ENCODE results near the gene OCA2. TPM values are rescaled to one million over a fixed set of nuclear protein-coding genes. Genes with fewer than 3 reads are reported as not detected.

Gene OCA2
- total and polyA plus RNA-seq, 2 donors from 2014 or later = 0.45 to 2.5 TPM

DNA sequence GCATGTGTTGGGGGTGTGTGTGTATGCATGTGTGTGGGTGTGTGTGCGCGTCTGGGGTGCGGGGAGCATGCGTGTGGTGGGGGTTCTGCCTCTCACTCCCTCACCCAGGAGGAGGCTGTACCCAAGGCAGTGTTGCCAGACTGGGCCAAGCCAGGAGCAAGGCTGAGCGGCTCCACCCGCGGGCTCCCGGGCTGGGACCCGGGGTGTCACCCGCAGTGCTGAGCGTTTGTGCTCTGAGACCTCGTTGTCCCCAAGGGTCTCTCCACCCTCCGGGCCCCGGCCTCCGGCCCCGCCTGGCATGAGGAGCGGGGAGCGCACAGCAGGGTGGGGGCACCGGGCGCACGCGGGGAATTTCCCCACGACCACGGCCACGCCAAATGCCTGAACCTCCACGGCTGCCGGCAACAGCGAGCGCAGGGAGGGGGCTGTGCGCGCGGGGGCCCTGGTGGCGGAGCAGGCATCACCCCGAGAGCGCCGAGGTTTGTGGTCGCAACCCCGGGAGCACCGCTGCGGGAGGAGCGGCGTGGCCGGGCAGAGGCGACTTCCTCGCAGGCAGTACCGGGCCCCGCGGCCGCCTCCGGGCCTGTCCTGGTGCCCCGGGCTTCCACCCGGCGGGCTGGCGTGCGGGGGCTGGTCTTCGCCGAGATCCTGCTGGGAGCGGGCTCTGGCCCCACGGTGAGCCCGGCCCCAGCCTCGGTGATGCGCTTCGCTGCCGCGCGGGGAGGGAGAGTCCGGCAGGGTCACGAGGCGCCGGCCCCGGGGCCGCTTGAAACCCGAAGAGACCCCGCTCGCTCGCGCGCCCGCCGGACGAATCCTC is 7.4 kb upstream of the OCA2 start:
- intact Hi-C loops (cut with DNase I) = no loop called here
- no peak overlapping the region for H3K9ac ChIP-seq (ENCODE audit: low read length in 3 of 3)
- no peak overlapping the region for H3K27ac ChIP-seq (ENCODE audit: low read depth in 2 of 2, low read length in 2 of 2)
- H3K27me3 ChIP-seq (ENCODE audit: control insufficient read depth, insufficient read depth, low read length) = no peaks in the 10 kb centered on the region
- H3K36me3 ChIP-seq (ENCODE audit: control insufficient read depth in 2 of 3, insufficient read depth in 3 of 3, low read length in 3 of 3) = peaks cover 0 to 3% (median 2%) of the 10 kb centered on the region in 3 donors
- FAIRE-seq (no peak), DNase-seq (peak in 4 of 5 donors; percentile 27 to 75 (median 58))
- H3K4me1 ChIP-seq (ENCODE audit: control insufficient read depth in 2 of 3, insufficient read depth in 2 of 3, low read depth in 1 of 3, low read length in 3 of 3) = peaks cover 0 to 11% (median 0%) of the 10 kb centered on the region in 3 donors
- TF ChIP-seq, protein P1, sequence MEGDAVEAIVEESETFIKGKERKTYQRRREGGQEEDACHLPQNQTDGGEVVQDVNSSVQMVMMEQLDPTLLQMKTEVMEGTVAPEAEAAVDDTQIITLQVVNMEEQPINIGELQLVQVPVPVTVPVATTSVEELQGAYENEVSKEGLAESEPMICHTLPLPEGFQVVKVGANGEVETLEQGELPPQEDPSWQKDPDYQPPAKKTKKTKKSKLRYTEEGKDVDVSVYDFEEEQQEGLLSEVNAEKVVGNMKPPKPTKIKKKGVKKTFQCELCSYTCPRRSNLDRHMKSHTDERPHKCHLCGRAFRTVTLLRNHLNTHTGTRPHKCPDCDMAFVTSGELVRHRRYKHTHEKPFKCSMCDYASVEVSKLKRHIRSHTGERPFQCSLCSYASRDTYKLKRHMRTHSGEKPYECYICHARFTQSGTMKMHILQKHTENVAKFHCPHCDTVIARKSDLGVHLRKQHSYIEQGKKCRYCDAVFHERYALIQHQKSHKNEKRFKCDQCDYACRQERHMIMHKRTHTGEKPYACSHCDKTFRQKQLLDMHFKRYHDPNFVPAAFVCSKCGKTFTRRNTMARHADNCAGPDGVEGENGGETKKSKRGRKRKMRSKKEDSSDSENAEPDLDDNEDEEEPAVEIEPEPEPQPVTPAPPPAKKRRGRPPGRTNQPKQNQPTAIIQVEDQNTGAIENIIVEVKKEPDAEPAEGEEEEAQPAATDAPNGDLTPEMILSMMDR (IDR thresholded peaks at IDR 0.05; ENCODE audit: borderline replicate concordance, extremely low read depth, insufficient read depth) = no peak
- H3K9me3 ChIP-seq (ENCODE audit: control insufficient read depth in 2 of 3, insufficient read depth in 1 of 3, low read length in 3 of 3) = no peaks in the 10 kb centered on the region
- H3K4me3 ChIP-seq (ENCODE audit: low read length in 3 of 3) = peak overlapping the region in 1 of 3 donors; percentile 62

DNA sequence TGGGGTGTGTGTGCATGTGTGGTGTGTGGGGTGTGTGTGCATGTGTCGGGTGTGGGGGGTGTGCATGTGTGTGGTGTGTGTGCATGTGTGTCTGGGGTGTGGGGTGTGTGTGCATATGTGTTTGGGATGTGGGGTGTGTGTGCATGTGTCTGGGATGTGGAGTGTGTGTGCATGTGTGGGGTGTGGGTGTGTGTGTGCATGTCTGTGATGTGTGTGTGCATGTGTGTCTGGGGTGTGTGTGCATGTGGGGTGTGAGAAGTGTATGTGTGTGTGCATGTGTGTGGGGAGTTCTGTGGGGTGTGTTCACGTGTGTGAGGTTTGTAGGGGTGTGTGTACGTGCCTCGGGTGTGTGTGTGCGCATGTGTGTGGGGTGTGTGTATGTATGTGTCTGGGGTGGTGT is 6.7 kb upstream of the OCA2 start:
- no peaks in the 10 kb centered on the region for H3K27me3 ChIP-seq (ENCODE audit: control insufficient read depth, insufficient read depth, low read length)
- DNase-seq = no peak
- no peaks in the 10 kb centered on the region for H3K36me3 ChIP-seq (ENCODE audit: control insufficient read depth in 2 of 3, insufficient read depth in 3 of 3, low read length in 3 of 3)
- H3K4me3 ChIP-seq (ENCODE audit: low read length in 3 of 3) = peak overlapping the region in 1 of 3 donors; percentile 11
- no peak overlapping the region for H3K27ac ChIP-seq (ENCODE audit: low read depth in 2 of 2, low read length in 2 of 2)
- TF ChIP-seq, protein P1 (IDR thresholded peaks at IDR 0.05; ENCODE audit: borderline replicate concordance, extremely low read depth, insufficient read depth) = no peak
- intact Hi-C loops (cut with DNase I) = no loop called here
- no peaks in the 10 kb centered on the region for H3K9me3 ChIP-seq (ENCODE audit: control insufficient read depth in 2 of 3, insufficient read depth in 1 of 3, low read length in 3 of 3)
- no peak for FAIRE-seq
- no peak overlapping the region for H3K9ac ChIP-seq (ENCODE audit: low read length in 3 of 3)
- H3K4me1 ChIP-seq (ENCODE audit: control insufficient read depth in 2 of 3, insufficient read depth in 2 of 3, low read depth in 1 of 3, low read length in 3 of 3) = peaks cover 0 to 11% (median 0%) of the 10 kb centered on the region in 3 donors

DNA sequence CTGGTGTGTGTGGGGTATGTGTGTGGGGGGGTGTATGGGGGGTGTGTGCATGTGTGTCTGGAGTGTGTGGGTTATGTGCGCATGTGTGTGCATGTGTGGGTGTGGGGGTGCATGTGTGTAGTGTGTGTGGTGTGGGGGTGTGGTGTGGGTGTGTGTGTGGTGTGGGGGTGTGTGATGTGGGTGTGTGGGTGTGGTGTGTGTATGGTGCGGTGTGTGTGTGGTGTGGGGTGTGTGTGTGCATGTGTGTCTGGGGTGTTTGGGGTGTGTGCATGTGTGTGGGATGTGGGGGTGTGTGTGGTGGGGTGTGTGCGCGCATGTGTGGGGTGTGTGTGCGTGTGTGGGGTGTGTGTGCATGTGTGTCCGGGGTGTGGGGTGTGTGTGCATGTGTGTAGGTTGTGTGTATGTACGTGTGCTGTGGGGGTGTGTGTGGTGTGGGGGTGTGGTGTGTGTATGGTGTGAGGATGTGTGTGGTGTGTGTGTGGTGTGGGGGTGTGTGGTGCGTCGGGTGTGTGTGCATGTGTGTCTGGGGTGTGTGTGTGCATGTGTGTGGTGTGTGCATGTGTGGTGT is 6.2 kb upstream of the OCA2 start:
- intact Hi-C loops (cut with DNase I) = no loop called here
- TF ChIP-seq, protein P1 (IDR thresholded peaks at IDR 0.05; ENCODE audit: borderline replicate concordance, extremely low read depth, insufficient read depth) = no peak
- Histone ChIP-seq H3K36me3 (ENCODE audit: control insufficient read depth in 2 of 3, insufficient read depth in 3 of 3, low read length in 3 of 3) (no peaks in the 10 kb centered on the region), H3K4me1 (ENCODE audit: control insufficient read depth in 2 of 3, insufficient read depth in 2 of 3, low read depth in 1 of 3, low read length in 3 of 3) (peaks cover 0 to 11% (median 0%) of the 10 kb centered on the region in 3 donors), H3K9ac (ENCODE audit: low read length in 3 of 3) (no peak overlapping the region), H3K27ac (ENCODE audit: low read depth in 2 of 2, low read length in 2 of 2) (no peak overlapping the region), H3K27me3 (ENCODE audit: control insufficient read depth, insufficient read depth, low read length) (peaks cover under 1% of the 10 kb centered on the region), H3K4me3 (ENCODE audit: low read length in 3 of 3) (no peak overlapping the region), H3K9me3 (ENCODE audit: control insufficient read depth in 2 of 3, insufficient read depth in 1 of 3, low read length in 3 of 3) (no peaks in the 10 kb centered on the region)
- peak in 1 of 5 donors; percentile 49 for DNase-seq
- FAIRE-seq = no peak
